OCI-LY7 (cell line): ENCODE measurements around the gene LIMS1.

Source experiments
- CTCF ChIP-seq: fragments of 200-600 bp; sonication (generic); conservative IDR thresholded peaks from 2 replicates; pipeline ENCODE4 v1.5.1; 2014; ENCODE audit warnings: mild to moderate bottlenecking, antibody characterized with exemption, low read length, moderate library complexity, mixed read lengths
- EZH2phosphoT487 ChIP-seq: fragments of 200-600 bp; sonication (generic); IDR thresholded peaks from 2 replicates; pipeline ENCODE4 v1.6.1; 2018; ENCODE audit warnings: low read depth, borderline replicate concordance, mild to moderate bottlenecking, mixed run types, antibody characterized with exemption, low read length, moderate library complexity, mixed read lengths

- TF ChIP-seq CTCF (no peak), EZH2phosphoT487 (no peak)
These were observed 81.3 kb downstream of the LIMS1 start for GRCh38 chr2:108615480-108616090.
